ENCODE results near the gene TMEM270. TPM values are rescaled to one million over a fixed set of nuclear protein-coding genes. Genes with fewer than 3 reads are reported as not detected.
A peak's percentile ranks its signal among the peaks of the same experiment; 100 is the strongest.

TMEM270 gene
- total and polyA plus RNA-seq, 8 donors: not detected

GRCh38 chr7:73888959-73889358 lies 28.0 kb downstream of the TMEM270 start:
- Histone ChIP-seq H3K27me3 (peaks cover 0 to 20% of the 10 kb centered on the region in 2 donors), H3K4me3 (no peak overlapping the region), H3K9me3 (no peaks in the 10 kb centered on the region), H3K27ac (no peak overlapping the region), H3K4me1 (peaks cover 11 to 18% of the 10 kb centered on the region in 2 donors), H3K36me3 (no peaks in the 10 kb centered on the region)
- TF ChIP-seq CTCF (IDR thresholded peaks at IDR 0.05): no peak
- intact Hi-C loops (cut with DNase I): no loop called here
- no peak for ATAC-seq
- DNase-seq: peak in 1 of 4 donors; percentile 16

DNA sequence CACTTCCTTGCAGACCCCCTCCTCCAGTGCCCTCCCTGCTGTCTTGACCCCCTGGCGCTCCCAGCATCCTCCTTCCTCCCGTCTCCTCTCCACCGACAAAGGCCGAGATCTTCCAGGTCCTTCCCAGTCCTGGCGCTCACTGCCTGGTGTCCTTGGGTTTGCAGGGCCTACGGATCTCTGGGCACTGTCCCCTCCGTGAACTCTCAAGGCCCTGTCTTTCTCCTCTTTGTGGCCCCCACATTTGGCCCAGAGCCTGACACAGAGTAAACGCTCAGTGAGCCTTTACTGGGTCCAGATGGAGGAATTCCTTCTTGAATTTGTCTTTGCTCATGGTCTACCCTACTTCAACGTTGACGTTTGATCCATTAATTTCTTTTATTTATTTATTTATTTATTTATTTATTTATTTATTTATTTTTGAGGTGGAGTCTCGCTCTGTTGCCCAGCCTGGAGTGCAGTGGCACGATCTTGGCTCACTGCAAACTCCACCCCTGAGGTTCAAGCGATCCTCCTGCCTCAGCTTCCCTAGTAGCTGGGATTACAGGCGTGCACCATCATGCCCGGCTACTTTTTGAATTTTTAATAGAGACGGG lies 29.7 kb downstream of the TMEM270 start:
- Histone ChIP-seq H3K27ac (no peak overlapping the region), H3K9me3 (no peaks in the 10 kb centered on the region), H3K4me1 (peaks cover 11 to 17% of the 10 kb centered on the region in 2 donors), H3K4me3 (no peak overlapping the region), H3K27me3 (peaks cover 0 to 19% of the 10 kb centered on the region in 2 donors), H3K36me3 (no peaks in the 10 kb centered on the region)
- intact Hi-C loops (cut with DNase I): no loop called here
- TF ChIP-seq CTCF (IDR thresholded peaks at IDR 0.05): no peak
- DNase-seq: no peak
- ATAC-seq: no peak

DNA sequence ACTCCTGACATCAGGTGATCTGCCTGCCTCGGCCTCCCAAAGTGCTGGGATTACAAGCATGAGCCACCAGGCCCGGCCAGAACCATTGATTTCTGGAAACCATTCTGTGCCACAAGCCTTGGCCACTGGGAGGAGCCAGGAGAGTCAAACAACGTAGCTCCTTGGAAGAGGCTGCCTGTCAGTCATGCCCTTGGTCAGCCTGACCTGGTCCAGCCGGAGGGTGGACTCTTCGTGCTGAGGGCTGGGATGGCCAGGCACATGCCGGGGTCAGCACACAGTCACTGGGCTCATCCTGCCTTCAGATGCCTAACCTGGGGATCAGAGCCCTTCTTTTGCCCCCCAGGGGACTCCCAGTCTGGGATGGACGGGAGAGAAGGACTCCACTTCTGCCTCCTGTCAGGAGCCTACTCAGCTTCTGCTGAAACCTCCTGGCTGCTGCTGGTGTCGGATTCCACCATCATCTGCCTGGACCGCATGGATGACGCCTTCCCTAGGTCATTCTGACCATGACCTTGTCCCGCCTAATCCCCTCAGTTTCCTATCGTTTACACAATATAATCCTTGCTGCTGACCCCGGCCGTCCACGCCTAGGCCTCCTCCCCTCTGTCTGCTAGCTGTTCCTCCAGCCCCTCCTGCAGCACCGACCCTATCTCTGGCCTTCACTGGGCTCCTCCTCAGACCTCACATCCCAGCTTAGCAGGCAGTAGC lies 30.4 kb downstream of the TMEM270 start:
- Histone ChIP-seq H3K27me3 (peaks cover 0 to 12% of the 10 kb centered on the region in 2 donors), H3K36me3 (no peaks in the 10 kb centered on the region), H3K4me1 (peaks cover 8 to 10% of the 10 kb centered on the region in 2 donors), H3K4me3 (no peak overlapping the region), H3K9me3 (no peaks in the 10 kb centered on the region), H3K27ac (no peak overlapping the region)
- no peak for DNase-seq
- no peak for ATAC-seq
- intact Hi-C loops (cut with DNase I): no loop called here
- no peak for TF ChIP-seq CTCF (IDR thresholded peaks at IDR 0.05)

DNA sequence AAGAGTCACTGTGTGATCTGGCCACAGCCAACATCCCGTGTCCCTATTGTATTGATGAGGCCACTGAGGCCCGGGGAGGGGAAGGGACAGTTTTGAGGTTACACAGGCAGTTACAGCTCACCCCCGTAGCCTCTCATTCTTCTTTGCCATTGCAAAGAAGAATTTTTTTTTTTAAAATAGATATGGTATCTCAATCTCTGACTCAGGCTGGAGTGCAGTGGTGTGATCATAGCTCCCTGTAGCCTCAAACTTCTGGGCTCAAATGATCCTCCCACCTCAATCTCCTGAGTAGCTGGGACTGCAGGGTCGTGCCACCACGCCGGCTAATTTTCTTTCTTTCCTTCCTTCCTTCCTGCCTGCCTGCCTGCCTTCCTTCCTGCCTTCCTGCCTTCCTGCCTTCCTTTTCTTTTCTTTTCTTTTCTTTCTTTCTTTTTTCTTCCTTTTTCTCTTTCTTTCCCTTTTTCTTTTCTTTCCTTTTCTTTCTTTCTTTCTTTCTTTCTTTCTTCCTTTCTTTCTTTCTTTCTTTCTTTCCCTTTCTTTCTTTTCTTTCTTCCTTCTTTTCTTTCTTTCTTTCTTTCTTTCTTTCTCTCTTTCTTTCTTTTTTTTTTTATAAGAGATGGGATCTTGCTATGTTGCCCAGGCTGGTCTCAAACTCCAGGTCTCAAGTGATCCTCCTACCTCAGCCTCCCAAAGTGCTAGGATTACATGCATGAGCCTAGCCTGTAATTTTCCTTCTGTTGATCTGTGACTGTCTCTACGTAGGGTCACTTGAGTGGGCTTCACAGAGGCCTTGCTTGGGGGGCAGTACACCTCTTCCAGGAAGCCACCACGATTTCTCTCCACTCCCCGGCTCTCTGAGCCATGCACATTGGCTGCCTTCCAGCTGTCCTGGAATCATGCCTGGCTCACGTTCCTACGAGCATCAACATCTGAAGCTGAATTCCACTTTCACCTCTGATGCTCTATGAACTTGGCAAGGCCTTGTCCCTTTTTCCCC lies 31.3 kb downstream of the TMEM270 start:
- ATAC-seq (no peak), DNase-seq (no peak)

More for the DNA sequence above, 31.3 kb downstream of the TMEM270 start:
- no peaks in the 10 kb centered on the region for H3K36me3 ChIP-seq
- H3K27me3 ChIP-seq: peaks cover 0 to 2% of the 10 kb centered on the region in 2 donors
- H3K9me3 ChIP-seq: peaks cover 0 to 8% of the 10 kb centered on the region in 2 donors
- H3K4me3 ChIP-seq: no peak overlapping the region
- no peak for TF ChIP-seq CTCF (IDR thresholded peaks at IDR 0.05)
- intact Hi-C loops (cut with DNase I): no loop called here
- H3K4me1 ChIP-seq: peaks cover under 1 to 5% of the 10 kb centered on the region in 2 donors
- no peak overlapping the region for H3K27ac ChIP-seq

Data from left lung (tissue), 10 donors.